ENCODE results near the gene PSMD5. TPM values are rescaled to one million over a fixed set of nuclear protein-coding genes. Genes with fewer than 3 reads are reported as not detected.

PSMD5 gene
- total and polyA plus RNA-seq, 2 of the 4 experiments (the other 2 are of a cell fraction), result 25.6 to 26.1 TPM

DNA sequence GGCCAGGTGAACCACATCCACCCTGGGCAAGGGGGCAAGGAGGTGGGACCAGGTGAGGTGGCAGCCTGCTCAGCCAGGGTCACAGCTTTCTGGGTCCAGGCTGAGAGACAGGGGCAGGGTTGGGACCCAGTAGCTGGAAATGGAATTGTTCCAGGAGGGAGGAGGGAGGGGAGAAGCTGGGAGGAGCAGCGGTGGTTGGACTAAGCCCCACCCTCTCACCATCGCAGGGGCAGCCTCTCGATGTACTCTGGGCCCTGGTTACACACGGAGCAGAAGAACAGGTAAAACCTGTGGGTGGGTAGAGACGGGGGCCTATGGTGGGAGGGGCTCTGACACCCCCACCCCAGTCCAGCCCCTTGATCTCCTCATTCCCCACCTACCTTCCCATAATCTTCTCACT lies 23.1 kb upstream of the PSMD5 start:
- no peak overlapping the region for H3K4me3 ChIP-seq (ENCODE audit: insufficient read depth, low read depth, low read length)
- peaks cover 18% of the 10 kb centered on the region for H3K9me1 ChIP-seq (ENCODE audit: insufficient read depth, low read length)
- WGBS, 2 experiments (ENCODE audit: extremely low coverage in 2 of 2, insufficient read length in 1 of 2), result no CpG with 5 or more reads among the region's 5 CpGs
- no peaks in the 10 kb centered on the region for H3K9me3 ChIP-seq (ENCODE audit: control insufficient read depth, insufficient read depth, low read length)
- BruUV-seq (replicated peaks), result no TSS peak
- H3K18ac ChIP-seq (ENCODE audit: low read depth, low read length), result no peak overlapping the region
- no peak overlapping the region for H2BK120ac ChIP-seq (ENCODE audit: low read depth, low read length)
- intact Hi-C loops (cut with micrococcal nuclease), result loop anchor here (2.0 kb wide), 1 partner anchor 21 kb away; no protein-coding TSS in a partner anchor
- in situ Hi-C loops (cut with MboI; ENCODE audit: low sequenced_read_pairs), result no loop called here
- no peak for DNase-seq
- H4K8ac ChIP-seq (ENCODE audit: low read depth in 2 of 2, low read length in 2 of 2), result no peak overlapping the region
- peaks cover 34% of the 10 kb centered on the region for H3K36me3 ChIP-seq (ENCODE audit: control insufficient read depth, insufficient read depth, low read length)
- H3K79me1 ChIP-seq (ENCODE audit: low read depth in 1 of 2, low read length in 2 of 2), result peaks cover 7 to 33% of the 10 kb centered on the region in 2 experiments
- H2BK5ac ChIP-seq (ENCODE audit: low read depth, low read length, poor library complexity, severe bottlenecking), result no peak overlapping the region
- no peaks in the 10 kb centered on the region for H4K20me1 ChIP-seq (ENCODE audit: insufficient read depth, low read length)
- no peaks in the 10 kb centered on the region for H3K27me3 ChIP-seq (ENCODE audit: control insufficient read depth, insufficient read depth, low read length)
- dilution Hi-C loops (cut with HindIII; ENCODE audit: low sequenced_read_pairs, unreplicated experiment), result no loop called here
- H2BK15ac ChIP-seq (ENCODE audit: low read depth, low read length), result no peak overlapping the region
- no peak overlapping the region for H3K56ac ChIP-seq (ENCODE audit: extremely low read depth, insufficient read depth, low read length)
- H3K4ac ChIP-seq (ENCODE audit: low read depth, low read length), result no peak overlapping the region
- no peak overlapping the region for H3K23ac ChIP-seq (ENCODE audit: low read depth, low read length)
- no peak overlapping the region for H3K4me2 ChIP-seq (ENCODE audit: low read depth, low read length)
- no peak overlapping the region for H3K27ac ChIP-seq (ENCODE audit: insufficient read depth, low read length)
- TF ChIP-seq RCOR1 (IDR thresholded peaks at IDR 0.05; ENCODE audit: insufficient replicate concordance, low read length), result no peak
- TF ChIP-seq, protein P1, sequence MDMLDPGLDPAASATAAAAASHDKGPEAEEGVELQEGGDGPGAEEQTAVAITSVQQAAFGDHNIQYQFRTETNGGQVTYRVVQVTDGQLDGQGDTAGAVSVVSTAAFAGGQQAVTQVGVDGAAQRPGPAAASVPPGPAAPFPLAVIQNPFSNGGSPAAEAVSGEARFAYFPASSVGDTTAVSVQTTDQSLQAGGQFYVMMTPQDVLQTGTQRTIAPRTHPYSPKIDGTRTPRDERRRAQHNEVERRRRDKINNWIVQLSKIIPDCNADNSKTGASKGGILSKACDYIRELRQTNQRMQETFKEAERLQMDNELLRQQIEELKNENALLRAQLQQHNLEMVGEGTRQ (IDR thresholded peaks at IDR 0.05; ENCODE audit: low read depth, low read length), result no peak
- peaks cover 8% of the 10 kb centered on the region for H3K4me1 ChIP-seq (ENCODE audit: control insufficient read depth, insufficient read depth, low read length)
- H3K14ac ChIP-seq (replicated peaks; ENCODE audit: low read depth, low read length), result no peak overlapping the region
- no peak overlapping the region for H2AK5ac ChIP-seq (ENCODE audit: low read depth, low read length)
- no peak overlapping the region for H3K9ac ChIP-seq (ENCODE audit: low read depth, low read length)
- POLR2A ChIA-PET (ENCODE audit: unreplicated experiment), result interaction anchor here (0.6 kb wide), 1 partner anchor 104 kb away, joined by 3 read pairs; no protein-coding TSS in a partner anchor
- no peak for ATAC-seq (ENCODE audit: low read depth)
- no peak overlapping the region for H2BK20ac ChIP-seq (ENCODE audit: low read depth, low read length)
- no peak overlapping the region for H4K91ac ChIP-seq (ENCODE audit: insufficient read depth, low read depth, low read length)
- no peak overlapping the region for H4K5ac ChIP-seq (ENCODE audit: low read depth, low read length)
- H2AK9ac ChIP-seq (replicated peaks; ENCODE audit: low read depth, low read length, poor library complexity), result peak overlapping the region; percentile 75
- CTCF ChIA-PET, result no interaction called here
- no peak overlapping the region for H2AFZ ChIP-seq (replicated peaks; ENCODE audit: low read length, poor library complexity)

All from IMR-90 (cell line).